SK-N-SH (cell line): ENCODE results near the gene MYO16. TPM values are rescaled to one million over a fixed set of nuclear protein-coding genes. Genes with fewer than 3 reads are reported as not detected.

ENCODE experiments used
- ELF1 ChIP-seq: IDR thresholded peaks from 2 replicates; pipeline ENCODE4 v1.4.0; 2012
- EZH2phosphoT487 ChIP-seq: fragments of 200-600 bp; sonication (generic); IDR thresholded peaks from 2 replicates; pipeline ENCODE4 v1.6.1; 2017; ENCODE audit warnings: low read depth, mixed run types, mild to moderate bottlenecking, antibody characterized with exemption, moderate library complexity, borderline replicate concordance
- FOSL2 ChIP-seq: IDR thresholded peaks from 2 replicates; pipeline ENCODE4 v1.4.0; 2012; ENCODE audit warnings: low read depth, mild to moderate bottlenecking, moderate library complexity, borderline replicate concordance
- FOXJ3 ChIP-seq: sonication (generic); formaldehyde crosslinking; IDR thresholded peaks from 2 replicates; pipeline ENCODE4 v1.5.1; 2020; ENCODE audit warnings: mild to moderate bottlenecking, missing genetic modification reagents
- FOXM1 ChIP-seq: IDR thresholded peaks from 2 replicates; pipeline ENCODE4 v1.4.0; 2012; ENCODE audit warnings: low read depth, mild to moderate bottlenecking
- IRF3 ChIP-seq: fragments of 150-350 bp; IDR thresholded peaks from 2 replicates; pipeline ENCODE4 v1.6.1; 2016; ENCODE audit warnings: mild to moderate bottlenecking, low read depth, low read length
- JUND ChIP-seq: IDR thresholded peaks from 2 replicates; pipeline ENCODE4 v1.4.0; 2012
- MAX ChIP-seq: IDR thresholded peaks from 2 replicates; pipeline ENCODE4 v1.4.0; 2012; ENCODE audit warnings: low read depth
- NFIC ChIP-seq: IDR thresholded peaks from 2 replicates; pipeline ENCODE4 v1.4.0; 2012; ENCODE audit warnings: borderline replicate concordance
- PBX3 ChIP-seq: IDR thresholded peaks from 2 replicates; pipeline ENCODE4; 2012
- RCOR1 ChIP-seq: fragments of 150-350 bp; IDR thresholded peaks from 2 replicates; pipeline ENCODE4 v1.6.1; 2017; ENCODE audit warnings: antibody characterized with exemption, low read length
- REST ChIP-seq: IDR thresholded peaks from 2 replicates; pipeline ENCODE4 v1.6.1; 2012; ENCODE audit warnings: mild to moderate bottlenecking, low read depth, low read length, moderate library complexity
- RFX5 ChIP-seq: IDR thresholded peaks from 2 replicates; pipeline ENCODE4 v1.6.1; 2012; ENCODE audit warnings: mild to moderate bottlenecking, improper control_type of control experiment, low read length
- TAF1 ChIP-seq: IDR thresholded peaks from 2 replicates; pipeline ENCODE4 v1.6.1; 2012; ENCODE audit warnings: low read depth, mild to moderate bottlenecking, low read length, moderate library complexity, borderline replicate concordance
- TCF12 ChIP-seq: IDR thresholded peaks from 2 replicates; pipeline ENCODE4 v1.4.0; 2012
- USF2 ChIP-seq: fragments of 150-350 bp; IDR thresholded peaks from 2 replicates; pipeline ENCODE4 v1.6.1; 2017; ENCODE audit warnings: antibody characterized with exemption, low read length, low read depth, borderline replicate concordance
- polyA plus RNA-seq, 3 experiments: library from polyadenylated mRNA; depleted of rRNA; stranded (reverse); fragments of >200 nt; gene quantifications; 2 replicates each; pipeline ENCODE4 v1.2.3, GENCODE V29; 2012

MYO16 gene
- polyA plus RNA-seq, 1 of the 3 experiments (the other 2 are of a cell fraction) = 0.07 TPM

GRCh38 chr13:109146912-109147647 lies 517.7 kb downstream of the MYO16 start (continued):
- TF ChIP-seq FOXM1 (peak; percentile 91), ELF1 (0 out of 2 replicates have a peak, but pooled peaks have one; percentile 19), USF2 (no peak), TCF12 (peak; percentile 97), FOXJ3 (CRISPR knock-in tag) (no peak), REST (no peak), NFIC (peak; percentile 91), RCOR1 (peak; percentile 20; the same call in 1 of the 2 replicates), TAF1 (peak; percentile 41; the same call in 1 of the 2 replicates), IRF3 (no peak), RFX5 (no peak), MAX (peak; percentile 78), EZH2phosphoT487 (no peak), FOSL2 (peak; percentile 94), JUND (peak; percentile 91), PBX3 (peak; percentile 91)
- TF ChIP-seq, all 33 proteins: peak for 19
